Measurements from ENCODE around the gene LTF. TPM values are rescaled to one million over a fixed set of nuclear protein-coding genes. Genes with fewer than 3 reads are reported as not detected.
"Not testable (repeated sequence)": the region's sequence is repeated elsewhere in the genome, so short reads cannot be mapped to it uniquely, and the experiment has no call there.

The LTF gene
- total and polyA plus RNA-seq, 10 of the 15 experiments (the other 5 are each of a cell fraction or from before 2014, with no cell fraction given) = 0.03 to 0.31 TPM; not detected in 8

- no peak for TF ChIP-seq E4F1 (IDR thresholded peaks at IDR 0.05; ENCODE audit: borderline replicate concordance, partially characterized antibody)
- TF ChIP-seq TCF3 (IDR thresholded peaks at IDR 0.05; ENCODE audit: borderline replicate concordance, insufficient read depth, low read depth, low read length) = no peak
- no peak for TF ChIP-seq TCF7 (IDR thresholded peaks at IDR 0.05; ENCODE audit: borderline replicate concordance)
- TF ChIP-seq BCL3 (IDR thresholded peaks at IDR 0.05; ENCODE audit: borderline replicate concordance, insufficient read depth, low read depth, low read length, poor library complexity, severe bottlenecking) = no peak
- no peak for TF ChIP-seq MTA3 (IDR thresholded peaks at IDR 0.05; ENCODE audit: borderline replicate concordance, low read length)
- no peak for TF ChIP-seq POU2F2 (IDR thresholded peaks at IDR 0.05; ENCODE audit: borderline replicate concordance, low read depth, low read length)
- TF ChIP-seq SIN3A (IDR thresholded peaks at IDR 0.05; ENCODE audit: low read depth, low read length) = no peak
- TF ChIP-seq RELA (IDR thresholded peaks at IDR 0.05; ENCODE audit: borderline replicate concordance, partially characterized antibody) = no peak
- no peak for TF ChIP-seq CREB1 (IDR thresholded peaks at IDR 0.05; ENCODE audit: low read depth)
- no peak for TF ChIP-seq BHLHE40 (IDR thresholded peaks at IDR 0.05; ENCODE audit: borderline replicate concordance in 1 of 2, low read depth in 2 of 2, low read length in 1 of 2)
These were observed 59.2 kb downstream of the LTF start (continued) for GRCh38 chr3:46405301-46406019.

- ChIA-PET SMC1A (ENCODE audit: uncharacterized antibody, unreplicated experiment) (interaction anchor here (0.7 kb wide), 1 partner anchor 304 kb away, joined by 3 read pairs; no protein-coding TSS in a partner anchor), POLR2A (interaction anchor here (0.6 kb wide), 1 partner anchor 358 kb away, joined by 3 read pairs; no protein-coding TSS in a partner anchor), RAD21 (ENCODE audit: unreplicated experiment) (interaction anchor here (1.1 kb wide), 1 partner anchor 24 kb away, joined by 3 read pairs; no protein-coding TSS in a partner anchor)
- FAIRE-seq; H2AFZ ChIP-seq (ENCODE audit: control insufficient read depth, low read depth, low read length); in situ Hi-C loops (cut with MboI); H3K27ac ChIP-seq (ENCODE audit: control insufficient read depth, insufficient read depth); ATAC-seq; intact Hi-C loops (cut with micrococcal nuclease; ENCODE audit: unreplicated experiment); H3K9ac ChIP-seq (ENCODE audit: control insufficient read depth, insufficient read depth, low read length); BruUV-seq (replicated peaks); H3K9me3 ChIP-seq (replicated peaks; ENCODE audit: control insufficient read depth, insufficient read depth, low read length); H4K20me1 ChIP-seq (ENCODE audit: control insufficient read depth, insufficient read depth); H3K4me2 ChIP-seq (ENCODE audit: control insufficient read depth, insufficient read depth); DNase-seq (ENCODE audit: low read depth, low spot score); H3K36me3 ChIP-seq (ENCODE audit: control insufficient read depth in 2 of 2, insufficient read depth in 2 of 2, low read length in 1 of 2); H3K4me3 ChIP-seq; CTCF ChIA-PET; H3K79me2 ChIP-seq (ENCODE audit: control insufficient read depth, insufficient read depth, low read length); H3K27me3 ChIP-seq (replicated peaks in 1 of 2; ENCODE audit: control insufficient read depth in 2 of 2, insufficient read depth in 2 of 2, low read length in 1 of 2): not testable (repeated sequence)
- 43% methylated on average over 4 of the region's 4 CpGs for WGBS (ENCODE audit: insufficient coverage, insufficient replicate concordance, low lambda C conversion rate, missing lambda C conversion rate)
- peaks cover 10% of the 10 kb centered on the region for H3K4me1 ChIP-seq (ENCODE audit: control insufficient read depth, insufficient read depth, low read length)
These were observed 61.8 kb downstream of the LTF start for GRCh38 chr3:46402902-46403301.

Measured in GM12878 (cell line).